Measurements from ENCODE around the gene FBXW8.

FBXW8 gene

DNA sequence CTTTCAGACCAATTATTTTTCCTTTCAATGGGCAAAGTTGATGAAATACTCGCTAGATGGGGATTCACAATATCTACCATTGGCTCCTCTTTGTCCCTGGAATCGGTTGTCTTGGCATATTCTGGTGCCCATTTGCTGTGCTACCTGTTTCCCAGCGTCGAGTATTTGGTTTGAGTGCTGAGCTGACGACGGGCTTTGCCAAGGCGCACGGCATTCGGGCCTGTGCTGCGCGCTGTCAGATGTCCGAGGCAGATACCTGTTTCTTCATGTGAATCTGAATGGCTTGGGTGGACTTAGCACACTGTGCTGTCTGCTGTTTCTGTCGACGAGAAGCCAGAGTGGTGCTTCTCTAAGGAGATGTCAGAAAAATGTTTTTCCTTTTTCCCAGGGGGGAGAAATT is 107.5 kb downstream of the FBXW8 start:
- TF ChIP-seq, protein P1, sequence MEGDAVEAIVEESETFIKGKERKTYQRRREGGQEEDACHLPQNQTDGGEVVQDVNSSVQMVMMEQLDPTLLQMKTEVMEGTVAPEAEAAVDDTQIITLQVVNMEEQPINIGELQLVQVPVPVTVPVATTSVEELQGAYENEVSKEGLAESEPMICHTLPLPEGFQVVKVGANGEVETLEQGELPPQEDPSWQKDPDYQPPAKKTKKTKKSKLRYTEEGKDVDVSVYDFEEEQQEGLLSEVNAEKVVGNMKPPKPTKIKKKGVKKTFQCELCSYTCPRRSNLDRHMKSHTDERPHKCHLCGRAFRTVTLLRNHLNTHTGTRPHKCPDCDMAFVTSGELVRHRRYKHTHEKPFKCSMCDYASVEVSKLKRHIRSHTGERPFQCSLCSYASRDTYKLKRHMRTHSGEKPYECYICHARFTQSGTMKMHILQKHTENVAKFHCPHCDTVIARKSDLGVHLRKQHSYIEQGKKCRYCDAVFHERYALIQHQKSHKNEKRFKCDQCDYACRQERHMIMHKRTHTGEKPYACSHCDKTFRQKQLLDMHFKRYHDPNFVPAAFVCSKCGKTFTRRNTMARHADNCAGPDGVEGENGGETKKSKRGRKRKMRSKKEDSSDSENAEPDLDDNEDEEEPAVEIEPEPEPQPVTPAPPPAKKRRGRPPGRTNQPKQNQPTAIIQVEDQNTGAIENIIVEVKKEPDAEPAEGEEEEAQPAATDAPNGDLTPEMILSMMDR (IDR thresholded peaks at IDR 0.05; ENCODE audit: low read depth, low read length, missing control alignments) = no peak
- DNase-seq (ENCODE audit: extremely low read depth, low read depth) = no peak
- H3K4me3 ChIP-seq (replicated peaks; ENCODE audit: low read depth, low read length) = no peak overlapping the region

DNA sequence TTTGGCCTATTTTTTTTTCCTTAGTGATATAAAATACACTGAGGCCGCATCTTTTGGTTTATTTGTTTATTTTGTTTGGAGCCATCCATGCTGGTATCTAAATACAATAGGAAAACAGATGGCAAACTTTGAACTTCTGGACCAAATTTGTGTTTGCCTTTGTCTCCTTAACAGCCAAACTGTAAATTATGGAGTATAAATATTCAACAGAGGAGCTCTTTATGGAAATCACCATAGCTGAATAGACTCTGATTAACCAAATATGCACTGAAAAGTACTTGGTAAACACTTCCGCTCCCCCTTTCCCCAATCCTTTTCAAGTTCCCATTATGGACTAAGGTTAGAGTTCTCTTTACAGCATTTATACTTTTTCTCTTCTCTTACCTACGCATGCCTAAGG is 107.9 kb downstream of the FBXW8 start:
- DNase-seq (ENCODE audit: extremely low read depth, low read depth) = no peak
- no peak overlapping the region for H3K4me3 ChIP-seq (replicated peaks; ENCODE audit: low read depth, low read length)
- TF ChIP-seq, protein P1 (IDR thresholded peaks at IDR 0.05; ENCODE audit: low read depth, low read length, missing control alignments) = no peak

DNA sequence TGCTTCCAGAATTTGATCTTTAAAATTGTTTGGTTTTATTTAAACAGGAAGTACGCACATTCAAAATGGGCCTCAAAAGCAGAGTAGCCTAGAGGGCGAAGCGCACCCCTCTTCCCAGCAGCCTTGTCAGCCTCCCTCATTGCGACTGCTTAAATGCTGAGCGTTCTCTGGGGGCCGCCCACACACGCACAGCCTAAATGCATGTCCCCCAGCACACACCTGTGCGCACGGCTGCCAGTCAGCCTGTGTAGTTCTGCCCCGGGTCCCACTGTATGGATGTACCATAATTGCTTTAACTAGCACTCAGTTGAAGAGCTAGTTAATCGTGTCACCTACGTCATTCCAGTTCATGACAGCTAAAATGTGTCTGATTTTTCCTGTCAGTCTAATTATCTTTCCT is 109.1 kb downstream of the FBXW8 start:
- TF ChIP-seq, protein P1 (IDR thresholded peaks at IDR 0.05; ENCODE audit: low read depth, low read length, missing control alignments) = no peak
- no peak for DNase-seq (ENCODE audit: extremely low read depth, low read depth)

GRCh38 chr12:117020536-117021220 is 109.9 kb downstream of the FBXW8 start:
- DNase-seq (ENCODE audit: extremely low read depth, low read depth) = no peak
- TF ChIP-seq, protein P1 (IDR thresholded peaks at IDR 0.05; ENCODE audit: low read depth, low read length, missing control alignments) = no peak
- no peak overlapping the region for H3K4me3 ChIP-seq (replicated peaks; ENCODE audit: low read depth, low read length)

More for the DNA sequence above, 109.1 kb downstream of the FBXW8 start:
- no peak overlapping the region for H3K4me3 ChIP-seq (replicated peaks; ENCODE audit: low read depth, low read length)

GRCh38 chr12:117022465-117022864 is 111.7 kb downstream of the FBXW8 start:
- TF ChIP-seq, protein P1 (IDR thresholded peaks at IDR 0.05; ENCODE audit: low read depth, low read length, missing control alignments) = no peak
- DNase-seq (ENCODE audit: extremely low read depth, low read depth) = no peak

DNA sequence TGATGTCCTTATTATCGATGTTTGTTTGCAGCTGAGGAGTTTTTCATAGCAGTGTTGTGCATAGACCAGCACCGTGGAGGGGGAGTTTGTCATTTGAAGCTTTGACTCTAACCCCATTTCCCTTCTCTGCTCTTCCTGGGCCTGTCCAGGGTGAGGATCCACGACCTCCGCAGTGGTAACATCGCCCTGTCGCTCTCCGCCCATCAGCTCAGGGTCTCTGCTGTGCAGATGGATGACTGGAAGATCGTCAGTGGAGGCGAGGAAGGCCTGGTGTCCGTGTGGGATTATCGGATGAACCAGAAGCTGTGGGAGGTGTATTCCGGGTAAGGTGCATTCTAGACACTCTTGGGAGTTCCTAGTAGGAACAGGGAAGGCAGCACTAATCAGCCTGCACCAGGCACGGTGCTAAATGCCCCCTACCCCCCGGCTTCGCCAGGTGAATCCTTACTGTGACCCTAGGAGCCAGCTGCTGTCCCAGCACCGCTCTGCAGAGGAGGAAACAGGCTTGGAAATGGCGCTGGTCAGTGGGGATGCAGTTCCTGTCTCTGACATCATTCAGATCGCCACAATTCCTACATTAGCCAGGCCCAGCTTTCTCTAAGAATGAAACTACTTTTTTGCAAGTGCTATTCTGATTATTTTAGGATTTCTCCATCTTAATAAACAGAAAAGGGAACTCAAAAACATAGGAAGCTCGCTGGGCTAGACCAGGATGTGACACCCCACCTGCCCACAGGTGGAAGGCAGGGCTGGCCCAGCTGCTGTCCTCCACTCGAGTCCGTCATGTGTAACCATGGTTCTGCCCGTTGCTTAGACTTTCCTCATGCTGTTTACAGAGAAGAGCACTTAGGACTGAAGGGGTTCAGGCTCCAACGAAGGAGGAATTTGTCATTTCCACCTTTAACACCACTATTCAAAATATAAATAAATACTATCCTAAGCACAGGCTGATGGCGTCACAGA is 113.5 kb downstream of the FBXW8 start:
- TF ChIP-seq, protein P1 (IDR thresholded peaks at IDR 0.05; ENCODE audit: low read depth, low read length, missing control alignments) = no peak
- no peak for DNase-seq (ENCODE audit: extremely low read depth, low read depth)
- no peak overlapping the region for H3K4me3 ChIP-seq (replicated peaks; ENCODE audit: low read depth, low read length)

More at GRCh38 chr12:117022465-117022864, 111.7 kb downstream of the FBXW8 start:
- H3K4me3 ChIP-seq (replicated peaks; ENCODE audit: low read depth, low read length) = no peak overlapping the region
